ENCODE data around the gene DVL1.

Gene DVL1

GRCh38 chr1:1344655-1345361 is 4.4 kb downstream of the DVL1 start:
- Histone ChIP-seq H3K4me1 (ENCODE audit: control insufficient read depth, low read depth, low read length) (peaks cover 10% of the 10 kb centered on the region), H3K27me3 (ENCODE audit: control insufficient read depth, insufficient read depth, low read length) (no peaks in the 10 kb centered on the region), H3K27ac (ENCODE audit: low read length) (no peak overlapping the region), H3K4me3 (ENCODE audit: low read length) (no peak overlapping the region), H3K36me3 (ENCODE audit: control insufficient read depth, low read depth, low read length) (peaks cover 4% of the 10 kb centered on the region), H3K9ac (ENCODE audit: low read length) (no peak overlapping the region), H3K9me3 (ENCODE audit: control insufficient read depth, low read depth, low read length) (no peaks in the 10 kb centered on the region)

- peaks cover 10% of the 10 kb centered on the region for H3K4me1 ChIP-seq (ENCODE audit: control insufficient read depth, low read depth, low read length)
- H3K4me3 ChIP-seq (ENCODE audit: low read length) = no peak overlapping the region
- H3K27ac ChIP-seq (ENCODE audit: low read length) = no peak overlapping the region
- peaks cover 5% of the 10 kb centered on the region for H3K36me3 ChIP-seq (ENCODE audit: control insufficient read depth, low read depth, low read length)
- H3K9me3 ChIP-seq (ENCODE audit: control insufficient read depth, low read depth, low read length) = no peaks in the 10 kb centered on the region
- no peak overlapping the region for H3K9ac ChIP-seq (ENCODE audit: low read length)
- H3K27me3 ChIP-seq (ENCODE audit: control insufficient read depth, insufficient read depth, low read length) = no peaks in the 10 kb centered on the region
These were observed 5.3 kb downstream of the DVL1 start for GRCh38 chr1:1343811-1344421.

- Histone ChIP-seq H3K9me3 (ENCODE audit: control insufficient read depth, low read depth, low read length) (no peaks in the 10 kb centered on the region), H3K27ac (ENCODE audit: low read length) (no peak overlapping the region), H3K9ac (ENCODE audit: low read length) (no peak overlapping the region), H3K36me3 (ENCODE audit: control insufficient read depth, low read depth, low read length) (peaks cover 6% of the 10 kb centered on the region), H3K27me3 (ENCODE audit: control insufficient read depth, insufficient read depth, low read length) (no peaks in the 10 kb centered on the region), H3K4me3 (ENCODE audit: low read length) (no peak overlapping the region), H3K4me1 (ENCODE audit: control insufficient read depth, low read depth, low read length) (peaks cover 5% of the 10 kb centered on the region)
These were observed 6.6 kb downstream of the DVL1 start for GRCh38 chr1:1342584-1343115.

GRCh38 chr1:1342061-1342562 is 7.1 kb downstream of the DVL1 start:
- H3K4me1 ChIP-seq (ENCODE audit: control insufficient read depth, low read depth, low read length) = no peaks in the 10 kb centered on the region
- H3K36me3 ChIP-seq (ENCODE audit: control insufficient read depth, low read depth, low read length) = peaks cover 6% of the 10 kb centered on the region
- H3K27me3 ChIP-seq (ENCODE audit: control insufficient read depth, insufficient read depth, low read length) = no peaks in the 10 kb centered on the region
- H3K9me3 ChIP-seq (ENCODE audit: control insufficient read depth, low read depth, low read length) = no peaks in the 10 kb centered on the region
- no peak overlapping the region for H3K9ac ChIP-seq (ENCODE audit: low read length)
- H3K4me3 ChIP-seq (ENCODE audit: low read length) = no peak overlapping the region
- H3K27ac ChIP-seq (ENCODE audit: low read length) = no peak overlapping the region

GRCh38 chr1:1341549-1342021 is 7.6 kb downstream of the DVL1 start:
- no peaks in the 10 kb centered on the region for H3K9me3 ChIP-seq (ENCODE audit: control insufficient read depth, low read depth, low read length)
- H3K4me3 ChIP-seq (ENCODE audit: low read length) = no peak overlapping the region
- H3K27ac ChIP-seq (ENCODE audit: low read length) = no peak overlapping the region
- no peaks in the 10 kb centered on the region for H3K4me1 ChIP-seq (ENCODE audit: control insufficient read depth, low read depth, low read length)
- no peaks in the 10 kb centered on the region for H3K27me3 ChIP-seq (ENCODE audit: control insufficient read depth, insufficient read depth, low read length)
- H3K9ac ChIP-seq (ENCODE audit: low read length) = no peak overlapping the region
- H3K36me3 ChIP-seq (ENCODE audit: control insufficient read depth, low read depth, low read length) = peaks cover 6% of the 10 kb centered on the region

GRCh38 chr1:1340791-1341548 is 8.2 kb downstream of the DVL1 start:
- H3K27ac ChIP-seq (ENCODE audit: low read length) = no peak overlapping the region
- H3K4me3 ChIP-seq (ENCODE audit: low read length) = no peak overlapping the region
- peaks cover 6% of the 10 kb centered on the region for H3K36me3 ChIP-seq (ENCODE audit: control insufficient read depth, low read depth, low read length)
- H3K4me1 ChIP-seq (ENCODE audit: control insufficient read depth, low read depth, low read length) = no peaks in the 10 kb centered on the region
- no peak overlapping the region for H3K9ac ChIP-seq (ENCODE audit: low read length)
- no peaks in the 10 kb centered on the region for H3K27me3 ChIP-seq (ENCODE audit: control insufficient read depth, insufficient read depth, low read length)
- H3K9me3 ChIP-seq (ENCODE audit: control insufficient read depth, low read depth, low read length) = no peaks in the 10 kb centered on the region

GRCh38 chr1:1340185-1340584 is 9.0 kb downstream of the DVL1 start:
- no peaks in the 10 kb centered on the region for H3K27me3 ChIP-seq (ENCODE audit: control insufficient read depth, insufficient read depth, low read length)
- no peak overlapping the region for H3K4me3 ChIP-seq (ENCODE audit: low read length)
- H3K9me3 ChIP-seq (ENCODE audit: control insufficient read depth, low read depth, low read length) = no peaks in the 10 kb centered on the region
- H3K27ac ChIP-seq (ENCODE audit: low read length) = no peak overlapping the region
- peaks cover 6% of the 10 kb centered on the region for H3K36me3 ChIP-seq (ENCODE audit: control insufficient read depth, low read depth, low read length)
- H3K4me1 ChIP-seq (ENCODE audit: control insufficient read depth, low read depth, low read length) = no peaks in the 10 kb centered on the region
- no peak overlapping the region for H3K9ac ChIP-seq (ENCODE audit: low read length)

- Histone ChIP-seq H3K27me3 (ENCODE audit: control insufficient read depth, insufficient read depth, low read length) (no peaks in the 10 kb centered on the region), H3K36me3 (ENCODE audit: control insufficient read depth, low read depth, low read length) (peaks cover 6% of the 10 kb centered on the region), H3K4me1 (ENCODE audit: control insufficient read depth, low read depth, low read length) (no peaks in the 10 kb centered on the region), H3K9ac (ENCODE audit: low read length) (no peak overlapping the region), H3K4me3 (ENCODE audit: low read length) (no peak overlapping the region), H3K9me3 (ENCODE audit: control insufficient read depth, low read depth, low read length) (no peaks in the 10 kb centered on the region), H3K27ac (ENCODE audit: low read length) (no peak overlapping the region)
These were observed 10.9 kb downstream of the DVL1 start for GRCh38 chr1:1338278-1338677.

GRCh38 chr1:1337793-1338147 is 11.4 kb downstream of the DVL1 start:
- peaks cover 6% of the 10 kb centered on the region for H3K36me3 ChIP-seq (ENCODE audit: control insufficient read depth, low read depth, low read length)
- H3K9ac ChIP-seq (ENCODE audit: low read length) = no peak overlapping the region
- no peaks in the 10 kb centered on the region for H3K27me3 ChIP-seq (ENCODE audit: control insufficient read depth, insufficient read depth, low read length)
- H3K9me3 ChIP-seq (ENCODE audit: control insufficient read depth, low read depth, low read length) = no peaks in the 10 kb centered on the region
- no peak overlapping the region for H3K4me3 ChIP-seq (ENCODE audit: low read length)
- H3K27ac ChIP-seq (ENCODE audit: low read length) = no peak overlapping the region
- H3K4me1 ChIP-seq (ENCODE audit: control insufficient read depth, low read depth, low read length) = no peaks in the 10 kb centered on the region

- Histone ChIP-seq H3K9ac (ENCODE audit: low read length) (no peak overlapping the region), H3K9me3 (ENCODE audit: control insufficient read depth, low read depth, low read length) (no peaks in the 10 kb centered on the region), H3K27me3 (ENCODE audit: control insufficient read depth, insufficient read depth, low read length) (no peaks in the 10 kb centered on the region), H3K4me3 (ENCODE audit: low read length) (no peak overlapping the region), H3K4me1 (ENCODE audit: control insufficient read depth, low read depth, low read length) (no peaks in the 10 kb centered on the region), H3K36me3 (ENCODE audit: control insufficient read depth, low read depth, low read length) (peaks cover 6% of the 10 kb centered on the region), H3K27ac (ENCODE audit: low read length) (no peak overlapping the region)
These were observed 12.1 kb downstream of the DVL1 start for GRCh38 chr1:1336931-1337792.

GRCh38 chr1:1336446-1336845 is 12.8 kb downstream of the DVL1 start:
- Histone ChIP-seq H3K4me3 (ENCODE audit: low read length) (no peak overlapping the region), H3K4me1 (ENCODE audit: control insufficient read depth, low read depth, low read length) (no peaks in the 10 kb centered on the region), H3K27me3 (ENCODE audit: control insufficient read depth, insufficient read depth, low read length) (no peaks in the 10 kb centered on the region), H3K36me3 (ENCODE audit: control insufficient read depth, low read depth, low read length) (peaks cover 6% of the 10 kb centered on the region), H3K9me3 (ENCODE audit: control insufficient read depth, low read depth, low read length) (no peaks in the 10 kb centered on the region), H3K27ac (ENCODE audit: low read length) (no peak overlapping the region), H3K9ac (ENCODE audit: low read length) (no peak overlapping the region)
